Measurements from ENCODE around the gene RO60. TPM values are rescaled to one million over a fixed set of nuclear protein-coding genes. Genes with fewer than 3 reads are reported as not detected.

RO60 gene
- polyA plus RNA-seq, 1 of the 3 experiments (the other 2 are of a cell fraction), result 6.4 TPM

GRCh38 chr1:193054169-193054675 is 5.2 kb upstream of the RO60 start:
- WGBS (ENCODE audit: low lambda C conversion rate), result 95% methylated on average over 4 of the region's 4 CpGs
- CTCF ChIA-PET, result interaction anchor here (1.1 kb wide), 1 partner anchor 13 kb away, joined by 3 read pairs; no protein-coding TSS in a partner anchor

More at GRCh38 chr1:193054169-193054675, 5.2 kb upstream of the RO60 start:
- DNase-seq, result no peak
- Histone ChIP-seq H3K9me3 (no peaks in the 10 kb centered on the region), H3K27me3 (ENCODE audit: insufficient read depth) (no peaks in the 10 kb centered on the region), H3K9ac (no peak overlapping the region), H3K4me1 (ENCODE audit: control insufficient read depth in 1 of 2, insufficient read depth in 2 of 2, low read depth in 1 of 2, low read length in 1 of 2) (peaks cover 11 to 17% of the 10 kb centered on the region in 2 experiments; a peak in 3 of 4 replicates), H3F3A (replicated peaks; ENCODE audit: insufficient read depth) (no peaks in the 10 kb centered on the region), H3K4me3 (ENCODE audit: low read depth in 2 of 2, low read length in 1 of 2) (no peak overlapping the region), H4K20me1 (ENCODE audit: insufficient read depth) (no peaks in the 10 kb centered on the region), H3K4me2 (no peak overlapping the region), H2AFZ (ENCODE audit: low read depth) (no peak overlapping the region), H3K79me2 (ENCODE audit: insufficient read depth) (peaks cover 86% of the 10 kb centered on the region), H3K27ac (ENCODE audit: low read depth in 2 of 2, low read length in 1 of 2) (no peak overlapping the region), H3K36me3 (replicated peaks in 1 of 2; ENCODE audit: control insufficient read depth in 1 of 2, insufficient read depth in 2 of 2, low read length in 1 of 2) (peaks cover 26 to 31% of the 10 kb centered on the region in 2 experiments), H3K9me2 (no peaks in the 10 kb centered on the region)
- POLR2A ChIA-PET, result no interaction called here
- no peak for TF ChIP-seq PBX3 (IDR thresholded peaks at IDR 0.05)
- TF ChIP-seq RAD21 (IDR thresholded peaks at IDR 0.05; ENCODE audit: low read length), result no peak
- no peak for TF ChIP-seq MXI1 (IDR thresholded peaks at IDR 0.05; ENCODE audit: low read depth, low read length)
- TF ChIP-seq NFIC (IDR thresholded peaks at IDR 0.05; ENCODE audit: borderline replicate concordance), result no peak
- TF ChIP-seq, protein P1, sequence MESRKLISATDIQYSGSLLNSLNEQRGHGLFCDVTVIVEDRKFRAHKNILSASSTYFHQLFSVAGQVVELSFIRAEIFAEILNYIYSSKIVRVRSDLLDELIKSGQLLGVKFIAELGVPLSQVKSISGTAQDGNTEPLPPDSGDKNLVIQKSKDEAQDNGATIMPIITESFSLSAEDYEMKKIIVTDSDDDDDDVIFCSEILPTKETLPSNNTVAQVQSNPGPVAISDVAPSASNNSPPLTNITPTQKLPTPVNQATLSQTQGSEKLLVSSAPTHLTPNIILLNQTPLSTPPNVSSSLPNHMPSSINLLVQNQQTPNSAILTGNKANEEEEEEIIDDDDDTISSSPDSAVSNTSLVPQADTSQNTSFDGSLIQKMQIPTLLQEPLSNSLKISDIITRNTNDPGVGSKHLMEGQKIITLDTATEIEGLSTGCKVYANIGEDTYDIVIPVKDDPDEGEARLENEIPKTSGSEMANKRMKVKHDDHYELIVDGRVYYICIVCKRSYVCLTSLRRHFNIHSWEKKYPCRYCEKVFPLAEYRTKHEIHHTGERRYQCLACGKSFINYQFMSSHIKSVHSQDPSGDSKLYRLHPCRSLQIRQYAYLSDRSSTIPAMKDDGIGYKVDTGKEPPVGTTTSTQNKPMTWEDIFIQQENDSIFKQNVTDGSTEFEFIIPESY (IDR thresholded peaks at IDR 0.05; ENCODE audit: borderline replicate concordance, low read depth), result no peak
- no peak for TF ChIP-seq FOXJ3 (CRISPR knock-in tag; IDR thresholded peaks at IDR 0.05)
- no peak for TF ChIP-seq TAF1 (IDR thresholded peaks at IDR 0.05; ENCODE audit: borderline replicate concordance, low read depth, low read length)
- TF ChIP-seq USF2 (IDR thresholded peaks at IDR 0.05; ENCODE audit: borderline replicate concordance, low read depth, low read length), result no peak
- no peak for TF ChIP-seq MAX (IDR thresholded peaks at IDR 0.05; ENCODE audit: low read depth)
- no peak for TF ChIP-seq RXRA (IDR thresholded peaks at IDR 0.05; ENCODE audit: borderline replicate concordance, low read depth)
- no peak for TF ChIP-seq IRF3 (IDR thresholded peaks at IDR 0.05; ENCODE audit: low read depth, low read length)
- no peak for TF ChIP-seq NRF1 (IDR thresholded peaks at IDR 0.05; ENCODE audit: low read depth, low read length)
- no peak for TF ChIP-seq CHD2 (IDR thresholded peaks at IDR 0.05; ENCODE audit: low read length, partially characterized antibody)
- no peak for TF ChIP-seq RFX5 (IDR thresholded peaks at IDR 0.05; ENCODE audit: low read length)
- TF ChIP-seq MEF2A (IDR thresholded peaks at IDR 0.05; ENCODE audit: borderline replicate concordance, low read depth), result no peak
- TF ChIP-seq CTCF (IDR thresholded peaks at IDR 0.05), result no peak
- TF ChIP-seq FOSL2 (IDR thresholded peaks at IDR 0.05; ENCODE audit: borderline replicate concordance, low read depth), result no peak
